ENCODE data around the gene ANKS1B.

Gene ANKS1B

DNA sequence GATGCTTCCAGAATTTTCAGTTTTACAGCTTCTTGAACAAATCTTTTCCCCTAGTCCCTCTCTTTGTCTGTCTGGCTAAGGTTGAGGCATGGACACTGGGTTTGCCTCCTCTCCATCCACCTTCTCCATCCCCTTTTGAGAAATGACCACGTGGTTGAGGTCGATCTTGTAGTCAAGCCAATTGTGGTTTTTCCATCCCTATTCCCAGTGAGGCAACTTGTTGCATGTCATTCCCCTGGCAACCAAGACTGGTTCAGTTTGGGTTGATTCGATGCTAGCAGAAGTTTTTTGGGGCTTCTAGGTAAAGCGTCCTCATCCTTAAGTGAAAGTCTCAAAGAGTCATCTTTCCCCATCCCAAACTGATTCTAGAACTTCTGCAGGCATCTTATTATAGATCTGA is 1038.9 kb downstream of the ANKS1B start:
- DNase-seq (ENCODE audit: low spot score): no peak

DNA sequence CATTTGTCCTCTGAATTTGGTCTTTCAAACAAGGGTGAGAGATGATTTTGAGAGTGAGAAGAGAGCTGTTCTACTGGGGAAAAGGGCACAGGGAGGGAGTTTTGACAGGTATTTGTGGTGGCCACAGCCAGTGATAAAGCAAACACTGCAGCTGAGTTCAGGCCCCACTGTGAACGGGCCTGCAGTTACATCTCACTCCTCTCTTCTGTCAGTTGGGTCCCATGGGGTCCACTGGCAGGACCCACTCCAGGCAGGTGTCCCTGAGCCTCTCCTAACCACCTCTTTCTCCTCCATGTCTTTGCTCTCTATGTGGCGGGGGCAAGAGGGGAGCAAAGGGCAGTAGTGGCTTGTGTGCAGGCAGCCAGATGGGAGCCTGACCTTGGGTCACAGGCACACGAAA is 1044.8 kb downstream of the ANKS1B start:
- DNase-seq (ENCODE audit: low spot score): no peak

DNA sequence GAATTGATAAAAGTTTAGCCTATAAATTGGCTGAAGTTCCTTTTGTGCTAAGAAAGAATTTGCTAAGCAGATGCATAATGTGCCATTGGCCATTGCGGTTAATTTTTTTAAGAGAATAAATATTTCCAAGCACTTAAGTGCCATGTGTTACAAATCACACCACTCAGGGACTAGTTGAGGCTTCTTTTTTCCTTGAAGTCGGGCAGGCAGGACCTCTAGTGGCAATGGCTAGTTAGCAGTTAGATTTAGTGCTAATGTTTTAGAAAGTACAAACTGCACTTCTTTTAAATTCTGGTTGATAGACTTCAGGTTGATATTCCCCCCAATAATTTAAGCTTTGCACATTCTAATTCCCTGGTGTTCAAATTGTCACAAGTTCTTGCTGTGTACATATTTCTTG is 1045.4 kb downstream of the ANKS1B start:
- DNase-seq (ENCODE audit: low spot score): peak; percentile 54

DNA sequence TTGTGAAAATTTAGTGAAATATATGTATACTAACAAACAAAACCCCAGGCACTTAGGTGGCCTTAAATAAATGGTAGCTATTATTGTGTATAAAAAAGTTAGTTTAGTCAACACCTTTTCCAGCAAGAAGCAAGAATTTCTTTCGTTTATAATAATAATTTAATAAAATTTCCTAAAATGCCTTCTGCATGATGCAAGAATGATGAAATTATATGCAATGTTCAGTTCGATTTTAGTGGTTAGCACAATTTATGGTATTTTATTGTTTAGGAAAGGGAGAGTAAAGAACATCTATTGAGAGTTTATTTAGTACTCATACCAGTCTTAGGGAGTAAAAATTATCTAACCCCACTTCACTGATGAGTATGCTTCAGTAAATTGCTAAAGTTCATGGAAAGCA is 1048.9 kb downstream of the ANKS1B start:
- no peak for DNase-seq (ENCODE audit: low spot score)

DNA sequence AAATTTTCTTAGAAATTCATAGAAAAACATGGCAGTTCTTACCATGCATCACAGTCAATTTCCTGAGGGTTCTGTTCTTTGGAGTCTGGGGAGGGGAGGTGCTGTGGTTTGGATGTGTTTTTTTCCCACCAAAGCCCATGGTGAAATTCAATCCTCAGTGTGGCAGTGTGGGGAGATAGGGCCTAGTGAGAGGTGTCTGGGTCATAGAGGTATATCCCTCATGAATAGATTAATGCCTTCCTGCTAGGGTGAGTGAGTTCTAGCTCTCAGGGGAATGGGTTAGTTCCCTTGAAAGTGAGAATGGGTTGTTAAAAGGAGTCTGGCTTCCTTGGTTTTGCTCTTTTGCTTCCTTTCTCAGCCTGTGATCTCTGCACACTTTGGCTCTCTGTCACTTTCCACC is 1061.9 kb downstream of the ANKS1B start:
- DNase-seq (ENCODE audit: low spot score): no peak

DNA sequence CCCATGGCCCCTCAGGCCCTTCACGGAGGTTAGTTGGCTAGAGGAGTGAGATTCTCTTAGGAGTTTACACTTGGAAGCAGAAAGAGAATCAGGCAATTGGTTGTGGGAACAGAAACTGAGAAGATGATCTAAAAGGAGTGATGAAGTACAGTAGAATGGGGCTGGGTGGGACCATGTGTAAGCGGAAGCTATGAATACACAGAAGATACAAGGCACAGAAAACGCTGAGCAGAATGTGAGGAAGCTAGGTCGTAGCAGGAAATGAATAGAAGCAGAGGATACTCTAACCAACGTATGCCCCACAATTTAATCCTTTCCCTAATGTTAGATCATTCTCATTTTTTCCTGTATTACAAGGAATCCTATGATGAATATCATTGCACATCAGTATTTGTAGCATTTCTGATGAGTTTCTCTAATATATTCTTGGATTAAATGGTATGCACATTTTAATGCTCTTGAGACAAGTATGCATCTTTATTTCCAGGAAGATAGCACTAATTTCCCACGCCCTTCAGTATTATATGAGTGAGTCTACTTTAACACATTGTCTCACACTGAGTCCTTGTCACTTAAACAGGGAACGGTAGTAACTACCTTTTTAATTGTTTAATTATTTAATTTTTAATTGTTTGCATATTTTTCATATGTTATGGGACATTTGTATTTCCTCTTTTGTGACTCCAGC is 1066.4 kb downstream of the ANKS1B start:
- no peak for DNase-seq (ENCODE audit: low spot score)

DNA sequence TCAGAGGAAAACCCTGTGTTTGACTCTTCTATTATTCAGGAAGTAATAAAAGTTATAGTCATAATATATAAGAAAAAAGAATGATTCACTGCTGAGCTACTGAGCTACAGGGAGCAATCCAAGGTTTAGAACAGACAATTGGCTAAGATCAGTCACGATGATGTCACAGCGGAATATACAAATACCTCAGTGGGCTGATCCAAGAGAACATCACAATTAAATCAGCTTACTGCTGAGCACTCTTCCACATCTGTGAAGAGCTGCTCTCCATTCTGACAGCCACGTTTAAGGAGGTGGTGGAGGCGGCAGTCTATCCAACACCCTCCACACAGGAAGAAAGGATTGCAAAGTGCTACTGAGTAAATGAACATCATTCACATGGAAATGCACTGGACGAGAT is 1068.6 kb downstream of the ANKS1B start:
- DNase-seq (ENCODE audit: low spot score): no peak

DNA sequence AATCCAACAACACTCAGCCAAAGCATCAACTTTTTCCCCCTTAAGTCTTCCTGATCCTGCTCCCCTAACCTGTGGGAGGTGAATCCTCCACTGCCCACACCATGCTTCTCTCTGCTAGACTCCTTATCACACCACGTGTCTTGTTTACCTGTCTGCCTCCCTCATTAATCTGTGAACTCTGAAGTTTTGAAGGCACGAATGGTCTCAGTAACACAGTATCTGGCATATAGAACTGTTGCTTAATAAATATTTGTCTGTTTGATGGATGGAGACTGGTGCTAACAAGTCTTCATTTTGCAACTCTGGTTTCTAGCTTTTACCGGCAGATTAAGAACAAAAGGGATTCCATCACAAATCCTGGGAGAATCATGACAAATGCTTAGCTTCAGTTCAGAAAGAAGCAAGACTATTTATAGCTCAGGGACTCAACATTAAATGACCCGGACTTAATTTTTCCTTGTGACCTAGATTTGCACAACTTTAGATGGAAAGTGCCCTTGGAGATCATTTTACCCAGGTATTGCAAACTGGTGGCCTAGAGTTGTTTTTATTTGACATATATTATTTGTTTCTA is 1072.2 kb downstream of the ANKS1B start:
- DNase-seq (ENCODE audit: low spot score): no peak

DNA sequence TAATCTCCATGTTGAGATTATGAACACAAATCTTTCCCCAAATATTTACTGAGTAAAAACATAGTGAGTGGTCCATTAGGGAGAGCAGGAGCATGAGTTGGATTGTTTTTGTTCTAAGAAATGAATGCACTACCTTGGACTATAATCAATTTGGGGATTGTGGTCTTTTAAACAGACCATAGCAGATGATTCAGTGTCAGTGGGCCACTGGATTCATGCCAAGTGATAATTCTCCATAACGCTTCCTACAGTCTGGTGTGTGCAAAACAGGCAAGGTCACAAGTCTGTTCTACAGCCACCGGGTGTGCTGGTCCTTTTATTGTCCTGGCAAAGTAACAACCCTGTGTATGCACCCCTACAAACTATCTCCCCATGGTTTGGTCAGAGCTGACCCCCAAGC is 1073.3 kb downstream of the ANKS1B start:
- no peak for DNase-seq (ENCODE audit: low spot score)

DNA sequence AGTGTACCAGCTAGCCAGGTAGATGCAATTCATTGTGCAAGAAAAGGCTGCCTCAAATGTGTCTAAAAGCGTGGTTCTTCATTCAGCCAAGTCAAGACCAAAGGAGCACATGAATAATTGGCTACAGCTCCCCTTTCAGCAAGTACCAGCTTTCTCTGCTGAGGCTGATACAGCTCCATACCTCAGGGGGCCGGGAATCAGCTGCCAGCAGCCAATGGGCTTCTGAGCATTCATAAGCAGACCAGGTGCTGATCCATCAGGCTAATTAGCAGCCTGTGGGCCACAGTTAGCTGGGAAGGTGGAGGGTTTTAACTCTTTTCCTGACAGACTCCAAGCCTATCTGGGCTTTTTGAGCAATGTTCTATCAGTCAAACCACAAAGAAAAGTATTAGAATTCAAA is 1075.0 kb downstream of the ANKS1B start:
- DNase-seq (ENCODE audit: low spot score): no peak

DNA sequence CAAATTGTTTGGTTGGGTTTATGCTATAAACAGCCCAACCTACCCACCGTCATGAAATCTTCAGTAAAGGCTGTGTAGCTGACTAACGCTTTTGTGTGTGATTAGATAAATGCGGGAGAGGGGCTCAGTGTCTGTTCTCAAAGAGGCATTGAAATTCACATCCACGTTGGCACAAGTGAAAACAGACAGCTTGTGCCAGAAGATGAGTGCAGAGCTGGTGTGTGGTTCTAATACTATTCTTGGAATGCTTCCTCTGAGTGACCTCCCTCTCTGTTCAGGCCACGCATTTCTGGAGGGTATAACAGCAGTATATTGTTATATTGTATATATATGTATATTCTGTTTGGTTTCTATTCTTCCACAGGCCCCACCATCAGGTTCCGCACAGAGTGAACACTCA is 1075.9 kb downstream of the ANKS1B start:
- no peak for DNase-seq (ENCODE audit: low spot score)

DNA sequence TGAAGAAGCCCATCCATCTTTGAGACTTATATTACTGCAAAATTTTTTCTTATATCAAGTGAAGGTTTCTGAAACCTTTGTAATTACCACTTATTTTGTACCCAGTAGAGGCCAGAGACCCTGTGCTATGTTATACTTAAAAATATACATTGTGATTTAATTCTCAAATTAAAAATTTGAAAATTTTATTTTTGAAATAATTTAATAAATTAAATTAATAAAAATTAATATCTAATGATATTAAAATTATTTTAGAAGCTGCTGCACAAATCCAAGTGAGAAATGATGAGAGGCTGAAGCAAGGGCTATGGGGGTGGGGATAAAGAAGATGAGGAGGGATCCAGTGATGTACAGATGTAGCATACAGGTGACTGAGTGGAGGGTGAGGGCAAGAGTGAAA is 1080.9 kb downstream of the ANKS1B start:
- no peak for DNase-seq (ENCODE audit: low spot score)

DNA sequence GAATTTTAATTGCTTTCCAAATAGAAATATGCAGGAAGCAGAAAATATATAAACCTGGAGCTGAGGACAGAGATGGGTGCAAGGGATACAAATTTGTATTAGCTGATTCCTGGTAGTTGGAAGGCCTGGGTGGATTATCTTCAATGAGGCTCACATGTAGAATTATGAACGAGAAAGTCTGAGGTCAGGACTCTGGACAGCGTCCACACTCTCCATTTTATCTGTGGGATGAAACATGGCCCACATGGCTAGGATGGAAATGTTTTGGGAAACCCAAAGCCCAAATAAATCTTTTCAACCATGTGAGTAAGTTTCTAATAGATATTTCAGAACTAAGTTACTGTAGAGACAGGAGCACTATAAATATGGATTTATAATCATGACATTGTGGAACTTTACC is 1083.5 kb downstream of the ANKS1B start:
- no peak for DNase-seq (ENCODE audit: low spot score)

DNA sequence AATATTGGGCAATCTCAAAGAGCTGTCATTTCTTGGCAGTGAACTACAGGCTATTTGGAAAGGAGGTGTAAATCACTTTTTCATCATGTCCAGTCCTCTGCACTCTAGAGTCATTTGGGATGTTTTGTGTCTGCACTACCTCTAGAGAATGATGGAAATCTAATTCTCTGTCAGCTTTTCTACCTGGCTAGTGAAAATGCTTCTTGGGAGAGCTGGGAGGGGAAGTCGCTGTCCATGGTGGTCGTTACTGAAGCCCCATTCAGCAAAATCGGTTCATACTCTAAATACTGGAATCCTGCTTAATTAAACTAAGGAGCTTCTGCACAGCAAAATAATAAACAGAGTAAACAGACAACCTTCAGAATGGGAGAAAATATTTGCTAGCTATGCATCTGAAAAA is 1087.8 kb downstream of the ANKS1B start:
- no peak for DNase-seq (ENCODE audit: low spot score)

DNA sequence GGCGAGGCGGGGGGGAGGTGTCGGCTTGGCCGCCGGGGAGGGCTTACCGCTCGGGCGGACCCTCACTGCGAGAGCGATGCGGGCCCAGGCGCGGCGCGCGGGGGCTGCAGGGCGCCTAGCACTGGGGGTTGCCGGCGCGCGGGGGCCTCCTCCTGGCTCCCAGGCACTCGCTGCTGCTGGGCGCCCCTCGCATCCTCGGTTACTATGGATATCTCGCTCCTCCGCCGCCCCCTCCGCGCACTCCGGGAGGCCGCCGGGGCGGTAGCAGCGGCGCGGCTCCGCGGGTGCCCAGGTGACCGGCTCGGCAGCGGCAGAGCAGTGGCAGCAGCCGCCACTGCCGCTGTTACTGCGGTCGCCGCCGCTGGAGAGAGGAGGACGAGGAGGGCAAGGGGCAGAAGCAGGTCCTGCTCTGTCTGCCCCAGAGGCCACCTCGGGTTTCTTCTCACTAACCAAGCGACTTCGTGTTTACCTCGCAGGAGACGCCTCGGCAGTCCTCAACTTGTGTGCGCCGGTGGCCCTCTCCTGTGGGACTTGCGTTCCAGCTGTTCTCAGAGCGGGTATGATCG is 1089.6 kb downstream of the ANKS1B start:
- peak; percentile 13 for DNase-seq (ENCODE audit: low spot score)

DNA sequence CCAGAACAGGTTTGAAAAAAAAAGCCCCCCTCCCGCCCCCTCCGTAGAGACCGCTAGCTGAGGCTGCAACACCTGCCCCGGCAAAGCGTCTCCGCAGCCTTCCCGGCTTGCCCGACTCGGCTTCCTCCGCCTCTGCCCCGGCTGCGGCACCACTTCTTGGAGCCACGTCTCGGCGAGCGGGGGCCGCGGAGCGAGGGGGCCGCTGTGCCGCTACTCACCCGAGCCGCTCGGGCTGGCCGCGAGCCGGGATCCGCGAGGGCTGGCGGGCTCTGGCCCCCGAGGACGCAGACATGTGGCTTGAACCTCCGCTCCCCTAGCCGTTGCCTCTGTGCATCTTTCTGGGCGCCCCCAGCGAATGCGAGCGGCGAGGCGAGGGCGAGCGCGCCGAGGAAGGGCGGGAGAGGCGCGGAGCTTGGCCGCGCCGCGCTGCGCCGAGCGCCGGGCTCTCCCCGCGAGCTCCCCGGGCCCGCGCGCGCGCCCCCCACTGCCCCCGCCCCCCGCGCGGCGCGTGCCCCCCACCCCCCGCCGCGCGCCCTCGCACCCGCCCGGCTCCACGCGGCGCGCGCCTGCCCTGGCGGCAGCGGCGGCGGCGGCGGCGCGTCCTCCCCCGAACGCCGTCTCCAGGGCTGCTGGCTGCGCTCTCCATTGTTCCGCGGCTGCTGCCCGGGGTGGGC is 1090.2 kb downstream of the ANKS1B start:
- peak; percentile 23 for DNase-seq (ENCODE audit: low spot score)

DNA sequence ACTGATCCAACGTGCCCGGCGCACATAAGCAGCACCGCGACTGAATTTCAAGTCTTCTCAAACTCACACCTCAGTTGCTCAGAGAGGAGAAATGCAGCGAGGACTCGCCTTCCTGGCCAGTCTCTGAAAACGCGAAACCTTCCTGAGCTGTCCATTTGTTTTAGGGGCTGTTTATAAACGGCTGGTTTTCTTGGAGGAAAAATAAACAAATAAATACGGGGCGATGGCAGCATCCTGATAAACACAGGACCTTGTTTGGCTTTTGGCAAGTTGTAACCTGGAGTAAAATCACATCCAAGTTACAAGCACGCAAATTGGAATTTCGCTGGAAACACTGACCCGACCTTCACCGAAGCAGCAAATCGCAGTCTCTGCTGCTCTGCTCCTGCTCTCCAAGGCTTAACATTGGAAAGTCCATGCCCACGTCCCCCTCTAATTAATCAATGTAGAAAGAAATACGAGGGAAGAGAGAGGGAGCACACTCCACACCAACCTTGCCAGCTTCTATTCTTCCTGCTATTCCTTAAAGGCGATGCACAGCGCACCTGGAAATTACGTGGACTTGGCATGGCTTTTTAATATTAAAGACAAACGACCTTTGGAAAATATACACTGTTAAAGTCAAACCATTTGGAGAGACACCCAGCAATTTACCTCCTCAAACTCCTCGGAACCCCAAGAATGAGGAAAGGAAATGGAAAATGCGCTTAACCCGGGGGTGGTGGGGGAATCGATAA is 1090.9 kb downstream of the ANKS1B start:
- no peak for DNase-seq (ENCODE audit: low spot score)

DNA sequence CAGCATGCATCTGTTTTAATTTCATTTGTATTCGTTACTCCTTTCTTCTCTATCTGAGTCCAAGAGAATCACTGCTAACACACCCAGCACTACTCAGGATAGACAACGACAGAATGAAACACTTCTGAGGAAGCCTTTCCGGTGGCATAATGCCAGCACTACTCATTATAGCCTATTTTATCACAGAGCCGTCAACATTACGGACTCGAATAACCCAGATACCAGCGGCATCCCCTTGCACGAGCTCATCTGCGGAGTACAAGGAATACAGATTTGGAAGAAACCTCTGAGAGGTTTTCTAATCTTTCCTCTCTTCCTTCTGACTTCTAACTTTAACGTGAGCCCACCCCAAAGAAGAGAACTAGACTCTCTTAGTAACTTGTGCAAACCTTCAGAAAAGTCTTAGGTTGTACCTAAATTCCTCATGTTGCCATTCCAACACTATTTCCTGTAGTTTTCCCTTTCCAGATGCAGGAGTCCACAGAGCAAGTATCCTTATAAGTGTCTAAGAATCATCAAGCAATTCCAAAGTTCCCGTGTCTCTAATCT is 1091.5 kb downstream of the ANKS1B start:
- no peak for DNase-seq (ENCODE audit: low spot score)

DNA sequence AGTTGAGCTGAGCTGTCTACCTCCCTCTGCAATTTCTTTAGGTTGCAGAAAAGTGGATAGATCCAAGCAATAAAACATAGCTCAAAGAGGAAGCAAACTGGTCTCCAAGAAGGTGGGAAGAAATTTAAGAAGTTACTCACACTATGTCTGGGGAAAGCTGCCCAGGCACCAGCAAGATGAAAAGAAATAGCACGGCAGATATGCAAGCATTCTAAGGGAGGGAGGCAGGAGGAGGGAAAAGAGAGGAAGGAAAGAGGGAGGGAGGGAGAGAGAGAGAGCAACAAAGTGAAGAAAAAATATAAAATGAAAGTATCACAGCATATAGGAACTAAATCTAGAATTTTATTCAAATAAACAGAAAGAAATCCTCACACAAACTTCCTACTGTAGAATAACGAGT is 1099.0 kb downstream of the ANKS1B start:
- DNase-seq (ENCODE audit: low spot score): no peak

DNA sequence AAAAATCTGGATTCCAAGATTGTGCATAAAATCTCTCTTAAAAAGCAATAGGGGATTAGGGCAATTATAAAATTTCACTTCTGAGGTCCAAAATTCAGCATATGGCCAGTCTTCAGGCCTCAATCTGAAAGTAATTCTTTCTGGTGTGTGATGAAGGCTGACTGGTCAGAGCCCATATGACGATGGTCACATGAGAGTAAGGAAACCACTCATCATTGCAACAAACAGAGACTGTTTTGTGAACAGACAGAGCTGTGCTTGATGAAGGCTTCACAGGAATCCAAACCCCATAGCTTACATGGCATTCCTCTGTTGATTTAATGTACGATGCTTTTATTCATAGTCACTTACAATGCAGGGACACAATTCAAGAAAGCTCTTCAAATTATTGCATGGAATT is 1101.5 kb downstream of the ANKS1B start:
- DNase-seq (ENCODE audit: low spot score): no peak

DNA sequence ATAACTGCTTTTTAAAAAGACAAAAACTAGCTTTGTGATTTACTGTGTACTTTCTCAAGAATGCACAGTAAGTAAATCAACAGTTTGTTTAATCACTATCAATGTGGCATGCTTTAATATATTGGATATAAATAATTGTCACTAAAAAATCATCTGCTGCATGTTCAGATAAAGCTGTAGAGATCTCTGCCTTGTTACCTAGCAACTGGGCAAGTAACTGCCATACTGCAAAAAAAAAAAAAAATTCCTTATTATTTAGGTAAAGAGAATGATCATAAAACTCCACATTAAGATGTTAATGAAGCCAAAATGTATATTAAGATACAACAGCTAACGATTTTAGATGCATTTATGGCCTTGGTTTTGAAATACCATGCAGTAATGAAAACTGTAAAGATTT is 1102.2 kb downstream of the ANKS1B start:
- DNase-seq (ENCODE audit: low spot score): no peak

DNA sequence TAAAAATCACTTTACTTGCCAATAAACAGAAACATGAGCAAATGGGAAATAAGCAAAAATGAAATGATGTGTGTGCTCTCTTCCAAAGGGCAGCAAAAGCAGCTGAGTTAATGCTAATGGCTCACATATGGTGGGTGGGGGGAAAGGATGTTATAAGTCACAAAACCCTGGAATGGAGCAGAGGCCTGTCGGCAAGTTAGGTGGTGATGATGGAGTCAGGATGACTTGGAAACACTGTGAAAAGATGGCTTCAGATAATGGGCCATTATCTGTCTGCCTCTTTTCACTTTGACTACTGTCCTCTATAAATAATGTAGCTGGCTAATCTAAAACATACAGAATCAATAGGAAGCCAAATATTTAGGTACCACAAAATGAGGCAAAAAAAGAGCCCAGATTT is 1111.0 kb downstream of the ANKS1B start:
- DNase-seq (ENCODE audit: low spot score): no peak

Data from GM03348 (cell line).